Common myeloid progenitor, CD34-positive (primary cell): ENCODE data around the gene PKP1.

Experiments used
- CTCF ChIA-PET: fragments of 350-600 bp; sonication (Branson Sonifier 250); formaldehyde crosslinking; loops from one replicate; lab custom pipeline; 2021; ENCODE audit warnings: antibody characterized with exemption; lab: Charles Lee
- POLR2A ChIA-PET: fragments of 350-600 bp; sonication (Branson Sonifier 250); formaldehyde crosslinking; loops from one replicate; lab custom pipeline; 2021; ENCODE audit warnings: antibody characterized with exemption; lab: Charles Lee
- DNase-seq, 3 donors: peaks; one replicate each; pipeline versions ENCODE4 v3.0.0 to v3.0.0-alpha.2; 2013
- H3K27ac ChIP-seq, 2 experiments: 1 replicate in 1 of 2; 2 replicates in 1 of 2; pipeline ENCODE4 v1.7.0; 2013; ENCODE audit warnings: inconsistent platforms in 2 of 2, low read length in 2 of 2, mild to moderate bottlenecking in 2 of 2, low read depth in 1 of 2, moderate library complexity in 1 of 2; ENCODE audit not compliant: severe bottlenecking in 2 of 2, insufficient read depth in 1 of 2, poor library complexity in 1 of 2
- H3K27me3 ChIP-seq, 5 experiments: replicated peaks in 2 of 5; 1 replicate in 3 of 5; 2 replicates in 2 of 5; pipeline versions ENCODE4 v1.6.1 to v1.7.0; 2013; ENCODE audit warnings: low read length in 4 of 5, mild to moderate bottlenecking in 2 of 5, moderate library complexity in 2 of 5, inconsistent platforms in 1 of 5; ENCODE audit not compliant: insufficient read depth in 5 of 5, control insufficient read depth in 4 of 5
- H3K36me3 ChIP-seq, 4 experiments: 1 replicate in 2 of 4; 2 replicates in 2 of 4; pipeline versions ENCODE4 v1.6.1 to v1.7.0; 2013; ENCODE audit warnings: low read length in 3 of 4, control low read depth in 1 of 4, mild to moderate bottlenecking in 1 of 4; ENCODE audit not compliant: control insufficient read depth in 4 of 4, insufficient read depth in 4 of 4
- H3K4me1 ChIP-seq, 4 experiments: 1 replicate in 3 of 4; 2 replicates in 1 of 4; pipeline versions ENCODE4 v1.6.1 to v1.7.1; 2013; ENCODE audit warnings: low read length in 3 of 4, mild to moderate bottlenecking in 3 of 4, control low read depth in 1 of 4, inconsistent platforms in 1 of 4, moderate library complexity in 1 of 4; ENCODE audit not compliant: control insufficient read depth in 4 of 4, insufficient read depth in 4 of 4; ENCODE audit errors: control extremely low read depth in 1 of 4
- H3K4me3 ChIP-seq, 7 experiments: 1 replicate in 4 of 7; 2 replicates in 3 of 7; pipeline versions ENCODE4 v1.5.1 to v1.7.0; 2013; ENCODE audit warnings: mild to moderate bottlenecking in 7 of 7, low read length in 6 of 7, moderate library complexity in 6 of 7, inconsistent platforms in 2 of 7, low read depth in 2 of 7, control low read depth in 1 of 7; ENCODE audit not compliant: insufficient read depth in 4 of 7, control insufficient read depth in 1 of 7; ENCODE audit errors: extremely low read depth in 1 of 7
- H3K9me3 ChIP-seq, 5 experiments: 1 replicate in 4 of 5; 2 replicates in 1 of 5; pipeline versions ENCODE4 v1.6.1 to v1.7.1; 2013; ENCODE audit warnings: low read length in 4 of 5, mild to moderate bottlenecking in 2 of 5, inconsistent platforms in 1 of 5, low read depth in 1 of 5, moderate library complexity in 1 of 5; ENCODE audit not compliant: control insufficient read depth in 4 of 5, insufficient read depth in 2 of 5; ENCODE audit errors: control extremely low read depth in 1 of 5
- WGBS: methylation state at CpG from one replicate; pipeline ENCODE4 v1.1.5; 2013; ENCODE audit not compliant: insufficient coverage; 5-methylcytosine and 5-hydroxymethylcytosine counted together

Gene PKP1

GRCh38 chr1:201361652-201362504, 78.6 kb downstream of the PKP1 start:
- WGBS, result 34% methylated on average over 6 of the region's 10 CpGs
- DNase-seq, result peak; percentile 39 to 63 (median 57)
- Histone ChIP-seq H3K36me3 (no peaks in the 10 kb centered on the region), H3K4me3 (no peak overlapping the region), H3K9me3 (no peaks in the 10 kb centered on the region), H3K27ac (no peak overlapping the region), H3K27me3 (peaks cover 0 to 24% (median 5%) of the 10 kb centered on the region in 5 experiments), H3K4me1 (no peaks in the 10 kb centered on the region)
- ChIA-PET CTCF (interaction anchor here (1.1 to 6.4 kb wide), 20 partner anchors 11 to 408 kb away, joined by 3 to 87 read pairs (median 4); no protein-coding TSS in a partner anchor), POLR2A (no interaction called here)

- CTCF ChIA-PET, result interaction anchor here (0.8 to 6.4 kb wide), 13 partner anchors 11 to 119 kb away, joined by 3 to 87 read pairs (median 4); no protein-coding TSS in a partner anchor
Measured at GRCh38 chr1:201362906-201363305, 79.6 kb downstream of the PKP1 start.

GRCh38 chr1:201363467-201363866, 80.2 kb downstream of the PKP1 start:
- no peak for DNase-seq
- 55% methylated on average over 8 of the region's 8 CpGs for WGBS
- Histone ChIP-seq H3K9me3 (no peaks in the 10 kb centered on the region), H3K4me1 (peaks cover 0 to 2% (median 0%) of the 10 kb centered on the region in 4 experiments), H3K27me3 (peaks cover 0 to 29% (median 8%) of the 10 kb centered on the region in 5 experiments), H3K36me3 (no peaks in the 10 kb centered on the region), H3K4me3 (no peak overlapping the region), H3K27ac (no peak overlapping the region)
- ChIA-PET CTCF (interaction anchor here (1.0 to 6.4 kb wide), 8 partner anchors 11 to 119 kb away, joined by 3 to 87 read pairs (median 8); no protein-coding TSS in a partner anchor), POLR2A (interaction anchor here (0.7 kb wide), 1 partner anchor 196 kb away, joined by 4 read pairs; no protein-coding TSS in a partner anchor)

More at GRCh38 chr1:201362906-201363305, 79.6 kb downstream of the PKP1 start:
- POLR2A ChIA-PET, result no interaction called here
- Histone ChIP-seq H3K9me3 (no peaks in the 10 kb centered on the region), H3K27me3 (peaks cover 0 to 29% (median 8%) of the 10 kb centered on the region in 5 experiments), H3K27ac (no peak overlapping the region), H3K4me3 (no peak overlapping the region), H3K4me1 (no peaks in the 10 kb centered on the region), H3K36me3 (no peaks in the 10 kb centered on the region)
- 88% methylated on average over 3 of the region's 3 CpGs for WGBS
- no peak for DNase-seq

DNA sequence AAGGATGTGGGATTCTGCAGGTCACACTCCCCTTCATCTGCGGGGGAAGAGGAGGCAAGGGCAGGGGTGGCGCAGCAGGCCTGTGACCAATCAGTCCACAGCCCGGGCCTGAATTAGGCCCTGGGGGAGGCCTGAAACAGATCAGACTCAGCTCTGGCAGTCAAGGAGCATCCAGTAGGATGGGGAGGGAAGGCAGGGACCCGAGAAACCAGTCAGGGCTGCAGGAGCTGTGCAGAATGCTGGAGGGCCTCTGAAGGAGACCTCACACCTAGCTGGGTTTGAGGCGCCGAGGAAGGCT, 81.5 kb downstream of the PKP1 start:
- Histone ChIP-seq H3K27ac (no peak overlapping the region), H3K4me1 (peaks cover 0 to 4% (median 2%) of the 10 kb centered on the region in 4 experiments), H3K36me3 (no peaks in the 10 kb centered on the region), H3K27me3 (peaks cover 0 to 29% (median 12%) of the 10 kb centered on the region in 5 experiments), H3K4me3 (no peak overlapping the region), H3K9me3 (no peaks in the 10 kb centered on the region)
- 96% methylated on average over 4 of the region's 6 CpGs for WGBS
- no peak for DNase-seq
- ChIA-PET CTCF (interaction anchor here (0.6 kb wide), 1 partner anchor 105 kb away, joined by 5 read pairs; no protein-coding TSS in a partner anchor), POLR2A (no interaction called here)

DNA sequence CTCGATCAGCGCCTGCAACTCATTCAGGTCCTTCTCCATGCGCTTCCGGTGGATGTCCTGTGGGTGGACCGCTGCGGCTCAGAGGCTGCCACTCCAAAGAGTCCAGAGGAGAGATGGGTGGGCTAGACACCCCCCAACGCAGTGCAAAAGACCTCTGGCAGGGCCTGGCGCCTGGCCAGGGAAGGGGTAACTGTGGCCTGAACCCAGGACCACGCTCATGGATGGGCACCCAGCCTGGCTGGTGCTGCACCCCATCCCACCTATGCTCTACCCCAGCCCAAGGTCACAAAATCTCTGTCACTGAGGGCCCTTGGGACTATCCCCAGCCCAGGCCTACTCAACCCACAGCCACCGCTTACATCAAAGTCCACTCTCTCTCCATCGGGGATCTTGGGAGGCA, 81.9 kb downstream of the PKP1 start:
- Histone ChIP-seq H3K4me1 (peaks cover 0 to 4% (median 2%) of the 10 kb centered on the region in 4 experiments), H3K4me3 (no peak overlapping the region), H3K9me3 (no peaks in the 10 kb centered on the region), H3K27me3 (peaks cover 0 to 29% (median 14%) of the 10 kb centered on the region in 5 experiments), H3K27ac (no peak overlapping the region), H3K36me3 (no peaks in the 10 kb centered on the region)
- 83% methylated on average over 8 of the region's 11 CpGs for WGBS
- no peak for DNase-seq
- POLR2A ChIA-PET, result no interaction called here
- CTCF ChIA-PET, result interaction anchor here (0.9 kb wide), 1 partner anchor 17 kb away, joined by 3 read pairs; no protein-coding TSS in a partner anchor

- peaks cover 0 to 4% (median 2%) of the 10 kb centered on the region in 4 experiments for H3K4me1 ChIP-seq
- H3K27ac ChIP-seq, result no peak overlapping the region
- no peak overlapping the region for H3K4me3 ChIP-seq
- ChIA-PET POLR2A (no interaction called here), CTCF (interaction anchor here (0.6 to 1.3 kb wide), 3 partner anchors 10 to 142 kb away, joined by 3 to 4 read pairs (median 4); no protein-coding TSS in a partner anchor)
- no peaks in the 10 kb centered on the region for H3K36me3 ChIP-seq
- no peak for DNase-seq
- no peaks in the 10 kb centered on the region for H3K9me3 ChIP-seq
- H3K27me3 ChIP-seq, result peaks cover 0 to 41% (median 18%) of the 10 kb centered on the region in 5 experiments
- WGBS, result 75% methylated on average over 7 of the region's 7 CpGs
Measured at GRCh38 chr1:201366696-201367095, 83.4 kb downstream of the PKP1 start.
